Activated CD8-positive, alpha-beta memory T cell treated with anti-CD3 and anti-CD28 coated beads for 24 hours (primary cell): ENCODE data around the gene TRAPPC8.
"Not testable (repeated sequence)": the region's sequence is repeated elsewhere in the genome, so short reads cannot be mapped to it uniquely, and the experiment has no call there.

Experiments used
- DNase-seq: peaks from one replicate; pipeline ENCODE4 v3.0.0-alpha.2; 2020

TRAPPC8 gene

GRCh38 chr18:31942999-31943877, at the start of gene TRAPPC8:
Gene TRAPPC8, minus strand, starts transcription at chr18:31943128. Its CDS starts 364 bp downstream, at chr18:31942764.
- peak; percentile 95 for DNase-seq

GRCh38 chr18:31990823-31991222, 47.9 kb upstream of the TRAPPC8 start:
- no peak for DNase-seq

GRCh38 chr18:31983976-31984375, 41.0 kb upstream of the TRAPPC8 start:
- no peak for DNase-seq

DNA sequence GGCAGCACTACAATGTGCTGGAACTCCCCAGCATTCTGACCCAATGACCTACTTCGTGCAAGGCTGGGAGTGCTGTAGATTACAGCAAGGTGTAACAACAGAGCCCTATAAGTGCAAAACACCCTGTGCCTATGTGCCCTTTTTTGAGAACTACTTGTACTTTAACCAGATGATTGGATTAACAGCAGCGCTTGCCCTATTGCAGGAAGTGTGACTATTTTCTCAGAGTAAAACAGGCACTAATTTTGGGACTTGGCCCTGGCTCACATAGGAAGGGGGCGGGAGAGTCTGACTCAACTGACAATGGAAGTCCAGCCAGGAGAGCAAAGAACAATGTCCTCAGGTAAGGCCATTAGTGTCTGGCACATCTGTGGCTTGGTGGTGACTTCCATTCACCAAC, 40.1 kb upstream of the TRAPPC8 start:
- DNase-seq, result no peak

DNA sequence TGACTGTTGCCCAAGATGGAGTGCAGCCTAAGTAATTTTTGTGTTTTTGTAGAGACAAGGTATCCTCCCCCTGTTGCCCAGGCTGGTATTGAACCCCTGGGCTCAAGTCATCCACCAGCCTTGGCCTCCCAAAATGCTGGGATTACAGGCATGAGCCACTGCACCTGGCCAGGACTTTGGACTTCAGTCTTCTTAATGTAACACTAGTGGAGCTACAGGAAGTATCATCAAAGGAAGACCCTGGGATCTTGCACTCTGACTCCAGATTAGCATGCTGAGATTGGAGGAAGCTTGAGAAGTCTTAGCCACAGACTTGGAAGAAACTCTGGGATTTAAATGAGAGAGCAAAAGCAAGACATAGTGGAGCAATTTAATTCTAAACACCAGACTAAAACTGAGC, 37.9 kb upstream of the TRAPPC8 start:
- no peak for DNase-seq

- no peak for DNase-seq
These were observed 36.8 kb upstream of the TRAPPC8 start for GRCh38 chr18:31979714-31980113.

- no peak for DNase-seq
These were observed 35.7 kb upstream of the TRAPPC8 start for GRCh38 chr18:31978616-31979015.

DNA sequence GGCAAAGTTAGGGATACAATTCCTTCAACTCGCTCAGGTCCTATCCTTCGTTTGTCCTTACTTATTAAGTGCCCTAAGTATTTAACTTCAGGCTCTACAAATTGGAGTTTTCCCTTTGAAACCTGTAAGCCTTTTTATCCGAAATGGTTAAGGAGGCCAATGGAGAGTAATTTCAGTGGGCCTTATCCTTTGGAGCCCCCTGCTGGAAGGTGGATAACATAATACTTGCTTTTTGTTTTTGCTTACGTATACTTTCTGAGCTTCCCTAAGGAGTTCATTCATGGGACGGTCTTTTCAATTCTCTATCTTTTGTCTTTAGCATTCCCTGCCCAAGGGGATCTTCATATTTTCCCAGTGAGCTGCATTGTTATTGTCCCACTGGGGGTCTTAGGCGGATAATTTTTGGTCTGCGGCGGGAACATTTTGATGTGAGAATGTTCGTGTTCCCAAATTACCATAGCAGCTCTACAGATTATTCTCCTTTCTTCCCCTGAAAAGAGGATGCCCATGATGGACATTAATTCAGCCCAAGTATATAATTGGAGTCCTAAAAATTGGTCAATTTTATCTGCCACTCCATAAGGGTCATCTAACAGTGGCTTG, 34.4 kb upstream of the TRAPPC8 start:
- DNase-seq, result no peak

- DNase-seq, result no peak
These were observed 33.3 kb upstream of the TRAPPC8 start for GRCh38 chr18:31976242-31976641.

DNA sequence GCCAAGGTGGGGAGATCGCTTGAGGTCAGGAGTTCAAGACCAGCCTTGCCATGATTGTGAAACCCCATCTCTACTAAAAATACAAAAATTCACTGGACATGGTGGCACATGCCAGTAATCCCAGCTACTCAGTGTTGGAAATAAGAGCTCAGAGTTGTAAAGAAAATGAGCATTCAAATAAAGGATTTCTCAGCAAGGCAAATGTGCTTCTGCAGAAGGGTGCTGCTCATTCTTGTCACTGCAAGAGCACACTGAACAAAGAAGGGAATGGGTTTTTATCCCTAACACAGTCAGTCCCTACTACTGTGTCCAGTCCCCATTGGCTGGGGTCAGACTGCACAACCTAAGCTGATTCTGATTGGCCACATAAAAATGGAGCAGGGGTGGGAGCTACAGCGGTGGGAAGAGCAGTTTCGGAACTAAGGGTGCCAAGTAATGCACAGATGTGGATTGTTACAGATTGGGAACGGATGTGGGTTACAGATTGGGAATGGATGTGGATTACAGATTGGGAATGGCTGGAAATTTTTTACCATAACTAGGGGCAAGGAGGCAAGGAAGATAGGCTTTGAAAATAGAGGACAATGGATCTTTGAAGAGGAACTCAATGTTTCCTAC, 31.1 kb upstream of the TRAPPC8 start:
- DNase-seq, result no peak

- no peak for DNase-seq
These were observed 27.7 kb upstream of the TRAPPC8 start for GRCh38 chr18:31970617-31971016.

DNA sequence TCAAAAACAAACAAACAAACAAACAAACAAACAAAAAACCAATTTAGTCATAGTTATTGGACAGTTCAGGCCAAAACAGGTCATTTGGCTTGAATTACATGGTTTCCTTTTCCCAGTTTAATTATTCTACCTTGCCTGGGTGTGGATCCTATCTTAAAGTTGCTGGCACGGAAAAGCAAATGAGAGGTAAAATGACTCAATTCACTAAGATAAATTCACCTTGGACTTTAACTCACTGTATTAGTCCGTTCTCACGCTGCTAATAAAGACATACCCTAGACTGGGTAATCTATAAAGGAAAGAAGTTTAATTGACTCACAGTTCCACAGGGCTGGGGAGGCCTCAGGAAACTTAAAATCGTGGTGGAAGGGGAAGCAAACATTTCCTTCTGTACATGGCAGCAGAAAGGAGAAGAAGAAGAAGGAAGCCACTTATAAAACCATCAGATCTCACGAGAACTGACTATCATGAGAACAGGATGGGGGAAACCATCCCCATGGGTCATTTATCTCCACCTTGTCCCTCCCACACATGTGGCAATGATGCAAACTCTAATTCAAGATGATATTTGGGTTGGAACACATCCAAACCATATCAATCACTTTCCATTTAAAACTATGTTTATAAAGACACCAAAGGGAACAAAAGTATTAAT, 22.5 kb upstream of the TRAPPC8 start:
- DNase-seq, result no peak

DNA sequence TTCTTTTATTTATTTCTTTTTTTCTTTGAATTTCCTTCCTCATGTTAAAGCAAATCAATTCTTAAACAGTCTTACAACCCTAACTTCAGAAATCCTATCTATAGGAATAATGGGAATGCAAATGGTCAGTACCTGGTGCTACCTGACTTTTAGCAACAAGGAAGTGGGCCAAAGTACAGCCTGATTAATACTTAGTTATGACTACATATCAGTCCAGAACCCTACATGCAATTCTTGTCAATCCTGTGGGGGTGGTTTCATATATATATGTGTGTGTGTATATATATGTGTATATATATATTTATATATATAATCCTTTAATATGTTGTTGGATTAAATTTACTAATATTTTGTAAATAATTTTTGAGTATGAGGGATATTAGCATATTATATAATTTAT, 14.8 kb upstream of the TRAPPC8 start:
- DNase-seq, result no peak

DNA sequence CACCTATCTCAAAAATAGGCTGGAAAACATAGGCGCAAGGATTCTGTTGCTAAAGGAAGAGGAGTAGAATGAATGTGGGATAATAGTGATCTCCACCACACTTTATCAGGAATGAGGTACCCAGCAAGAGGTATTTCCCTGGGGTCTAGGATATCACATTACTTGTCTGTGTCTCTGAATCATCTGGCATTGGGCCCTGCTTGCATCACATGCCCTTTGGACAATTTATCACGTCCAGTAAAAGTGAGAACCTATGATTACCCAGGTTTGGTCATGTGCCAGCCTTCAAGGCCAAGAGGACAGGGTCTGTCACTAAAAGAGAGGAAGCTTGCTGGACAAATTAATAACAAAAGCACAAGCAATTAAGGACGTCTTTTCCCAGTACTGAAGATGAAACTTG, 11.4 kb upstream of the TRAPPC8 start:
- DNase-seq, result no peak

GRCh38 chr18:31953699-31954098, 10.8 kb upstream of the TRAPPC8 start:
- DNase-seq, result not testable (repeated sequence)

DNA sequence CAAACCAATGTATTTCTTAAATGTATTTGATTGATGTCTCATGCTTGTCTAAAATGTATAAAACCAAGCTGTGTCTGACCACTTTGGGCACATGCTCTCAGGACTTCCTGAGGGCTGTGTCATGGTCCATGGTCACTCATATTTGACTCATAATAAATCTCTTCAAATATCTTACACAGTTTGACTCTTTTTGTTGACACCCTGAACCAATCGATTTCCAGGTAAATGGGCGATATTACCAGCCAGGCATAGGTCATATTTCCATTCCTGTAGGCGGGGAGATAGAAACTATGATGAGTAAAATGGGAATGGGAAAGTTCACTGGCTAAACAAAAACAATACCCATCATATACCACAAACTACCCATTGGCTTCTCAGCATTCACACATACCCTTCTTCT, 9.3 kb upstream of the TRAPPC8 start:
- DNase-seq, result no peak

DNA sequence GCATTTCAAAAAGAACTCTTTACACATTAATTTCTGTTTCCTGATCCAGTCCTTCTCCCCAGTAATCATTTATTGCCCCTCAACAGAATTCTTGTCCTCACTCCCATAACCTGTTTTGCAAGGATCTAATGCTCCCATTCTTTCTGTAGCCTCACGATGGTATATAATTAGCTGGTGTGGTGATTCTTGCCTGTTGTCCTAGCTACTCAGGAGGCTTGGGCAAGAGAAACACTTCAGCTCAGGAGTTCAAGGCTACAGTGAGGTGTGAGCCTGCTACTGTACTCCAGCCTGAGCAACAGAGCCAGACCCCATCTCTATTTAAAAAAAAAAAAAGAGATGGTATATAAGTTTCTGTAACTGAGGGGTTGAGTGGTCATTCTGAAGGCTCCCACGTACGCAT, 7.7 kb upstream of the TRAPPC8 start:
- no peak for DNase-seq

GRCh38 chr18:31948349-31948748, 5.4 kb upstream of the TRAPPC8 start:
- not testable (repeated sequence) for DNase-seq

DNA sequence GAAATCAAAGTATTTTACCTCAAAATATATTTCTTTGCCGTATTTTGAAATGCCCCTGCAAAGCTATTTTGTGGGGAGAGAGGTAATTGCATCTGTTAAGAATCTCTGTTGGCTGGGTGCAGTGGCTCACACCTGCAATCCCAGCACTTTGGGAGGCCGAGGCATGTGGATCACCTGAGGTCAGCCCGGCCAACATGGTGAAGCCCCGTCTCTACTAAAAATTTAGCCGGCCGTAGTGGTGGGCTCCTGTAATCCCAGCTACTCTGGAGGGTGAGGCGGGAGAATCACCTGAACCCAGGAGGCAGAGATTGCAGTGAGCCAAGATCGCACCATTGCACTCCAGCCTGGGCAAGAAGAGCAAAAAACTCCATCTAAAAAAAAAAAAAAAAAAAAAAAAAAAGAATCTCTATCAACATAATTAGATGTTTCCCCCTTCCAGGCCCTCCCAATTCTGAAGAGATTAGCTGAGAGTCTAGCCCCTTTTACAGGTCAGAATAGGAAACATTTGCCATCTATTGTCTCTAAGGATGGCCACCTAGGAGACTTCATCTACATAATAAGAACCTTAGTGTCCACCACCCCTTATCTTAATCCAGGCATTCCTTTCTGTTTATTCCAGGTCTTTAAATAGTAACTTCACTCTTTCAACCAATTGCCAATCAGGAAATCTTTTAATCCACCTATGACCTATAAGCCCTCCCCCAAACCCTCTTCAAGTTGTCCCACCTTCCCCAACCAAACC, 3.5 kb upstream of the TRAPPC8 start:
- DNase-seq, result no peak

- DNase-seq, result no peak
These were observed 1.2 kb upstream of the TRAPPC8 start for GRCh38 chr18:31943878-31944816.

DNA sequence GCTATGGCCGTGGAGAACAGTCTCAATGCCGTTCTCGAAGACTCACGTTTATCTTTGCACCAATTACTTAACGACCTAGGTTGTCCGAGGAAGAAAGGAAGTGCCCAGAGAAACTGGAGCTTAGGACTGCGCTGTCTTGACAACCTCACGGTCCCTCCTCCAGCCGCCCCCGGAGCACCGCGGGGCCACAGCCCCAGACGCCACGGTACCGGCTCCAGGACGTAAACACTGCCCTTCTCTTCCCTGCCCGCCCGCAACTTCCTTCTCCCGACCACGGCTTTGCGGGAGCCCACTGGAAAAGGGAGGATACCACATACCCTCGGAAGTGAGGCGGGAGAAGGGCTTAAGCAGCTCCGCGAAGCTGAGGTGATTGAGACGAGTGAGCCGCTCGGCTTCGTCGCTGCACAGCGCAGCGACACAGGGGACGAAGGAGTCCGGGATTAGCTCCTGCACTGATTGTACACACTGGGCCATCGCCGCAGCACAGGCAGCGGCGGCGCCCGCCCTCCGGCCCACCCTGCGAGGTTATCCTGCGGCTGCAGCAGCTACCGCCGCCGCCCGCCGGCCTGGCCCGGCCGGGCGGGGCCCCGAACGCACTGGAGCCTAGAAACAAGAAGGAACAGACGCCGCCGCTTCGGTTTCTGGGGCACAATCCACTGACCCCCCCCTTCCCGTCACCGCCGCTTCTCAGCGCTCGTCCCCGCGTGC, 483 bp downstream of the TRAPPC8 start:
- no peak for DNase-seq
